ENCODE measurements around the gene TUBGCP6.
"Not testable (repeated sequence)": the region's sequence is repeated elsewhere in the genome, so short reads cannot be mapped to it uniquely, and the experiment has no call there.

The TUBGCP6 gene

GRCh38 chr22:50213263-50213662 is 31.6 kb downstream of the TUBGCP6 start:
- DNase-seq (ENCODE audit: low read depth in 4 of 4, low spot score in 1 of 4), result no peak

GRCh38 chr22:50211147-50211546 is 33.7 kb downstream of the TUBGCP6 start:
- no peak for DNase-seq (ENCODE audit: low read depth in 4 of 4, low spot score in 1 of 4)

- no peak for DNase-seq (ENCODE audit: low read depth in 4 of 4, low spot score in 1 of 4)
Observed at GRCh38 chr22:50210378-50211139, 34.3 kb downstream of the TUBGCP6 start.

- peak in 3 of 4 experiments; percentile 42 to 58 (median 48) for DNase-seq (ENCODE audit: low read depth in 4 of 4, low spot score in 1 of 4)
Observed at GRCh38 chr22:50209893-50210292, 34.9 kb downstream of the TUBGCP6 start.

GRCh38 chr22:50208939-50209892 is 35.6 kb downstream of the TUBGCP6 start:
- no peak for DNase-seq (ENCODE audit: low read depth in 4 of 4, low spot score in 1 of 4)

GRCh38 chr22:50208430-50208938 is 36.3 kb downstream of the TUBGCP6 start:
- DNase-seq (ENCODE audit: low read depth in 4 of 4, low spot score in 1 of 4), result no peak

GRCh38 chr22:50207383-50208140 is 37.3 kb downstream of the TUBGCP6 start:
- no peak for DNase-seq (ENCODE audit: low read depth in 4 of 4, low spot score in 1 of 4)

- no peak for DNase-seq (ENCODE audit: low read depth in 4 of 4, low spot score in 1 of 4)
Observed at GRCh38 chr22:50206599-50206998, 38.2 kb downstream of the TUBGCP6 start.

GRCh38 chr22:50205781-50206569 is 38.8 kb downstream of the TUBGCP6 start:
- no peak for DNase-seq (ENCODE audit: low read depth in 4 of 4, low spot score in 1 of 4)

GRCh38 chr22:50204998-50205397 is 39.8 kb downstream of the TUBGCP6 start:
- not testable (repeated sequence) for DNase-seq (ENCODE audit: low read depth in 4 of 4, low spot score in 1 of 4)

- DNase-seq (ENCODE audit: low read depth in 4 of 4, low spot score in 1 of 4), result no peak
Observed at GRCh38 chr22:50204571-50204970, 40.3 kb downstream of the TUBGCP6 start.

GRCh38 chr22:50203288-50203687 is 41.5 kb downstream of the TUBGCP6 start:
- DNase-seq (ENCODE audit: low read depth in 4 of 4, low spot score in 1 of 4), result no peak

- DNase-seq (ENCODE audit: low read depth in 4 of 4, low spot score in 1 of 4), result no peak
Observed at GRCh38 chr22:50202130-50202666, 42.6 kb downstream of the TUBGCP6 start.

- DNase-seq (ENCODE audit: low read depth in 4 of 4, low spot score in 1 of 4), result no peak
Observed at GRCh38 chr22:50201191-50202129, 43.4 kb downstream of the TUBGCP6 start.

- peak; percentile 84 to 92 (median 85) for DNase-seq (ENCODE audit: low read depth in 4 of 4, low spot score in 1 of 4)
Observed at GRCh38 chr22:50200461-50201190, 44.2 kb downstream of the TUBGCP6 start, which contains the start of gene SELENOO. TSS of gene SELENOO (plus strand) at chr22:50201011. CDS start at chr22:50201037, 26 bp downstream.

- no peak for DNase-seq (ENCODE audit: low read depth in 4 of 4, low spot score in 1 of 4)
Observed at GRCh38 chr22:50199829-50200460, 44.9 kb downstream of the TUBGCP6 start.

GRCh38 chr22:50199251-50199721 is 45.5 kb downstream of the TUBGCP6 start:
- no peak for DNase-seq (ENCODE audit: low read depth in 4 of 4, low spot score in 1 of 4)
